T follicular helper cell (primary cell): ENCODE data around the gene COL18A1.

Source experiments
- DNase-seq: peaks from one replicate; pipeline ENCODE4 v3.0.0-alpha.2; 2020; ENCODE audit warnings: low read depth

COL18A1 gene

GRCh38 chr21:45401916-45402900 lies 2.8 kb upstream of the COL18A1 start:
- no peak for DNase-seq

DNA sequence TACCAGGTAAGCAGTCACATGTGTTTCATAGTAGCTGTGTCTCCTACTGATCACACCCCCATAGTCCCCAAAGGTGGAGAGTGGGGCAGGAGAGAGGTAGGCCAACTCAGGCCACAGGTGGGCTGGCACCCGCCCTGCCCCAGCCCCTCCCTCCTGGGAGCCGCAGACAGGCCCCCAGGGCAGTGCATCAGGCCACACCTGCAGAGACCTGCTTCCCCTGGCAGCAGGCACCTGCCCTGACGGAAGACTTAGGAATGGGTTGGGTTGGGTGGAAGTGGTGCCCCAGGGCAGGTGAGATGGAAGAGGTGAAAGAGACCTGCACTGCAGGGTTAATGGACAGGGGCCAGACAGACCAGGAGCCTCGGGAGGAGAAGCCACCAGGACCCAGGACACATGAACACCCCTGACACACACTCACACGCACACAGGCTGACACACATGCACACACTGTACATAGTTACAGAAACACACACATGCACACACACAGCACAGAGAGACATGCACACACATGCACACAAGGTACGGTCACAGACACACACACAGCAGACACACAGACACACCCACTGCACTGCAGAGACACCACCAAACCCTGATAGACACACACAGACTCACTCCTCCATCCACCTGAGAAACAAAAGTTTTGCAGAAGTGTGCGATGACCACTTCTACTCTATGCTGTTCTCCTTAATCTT lies 1.7 kb upstream of the COL18A1 start:
- DNase-seq = no peak

DNA sequence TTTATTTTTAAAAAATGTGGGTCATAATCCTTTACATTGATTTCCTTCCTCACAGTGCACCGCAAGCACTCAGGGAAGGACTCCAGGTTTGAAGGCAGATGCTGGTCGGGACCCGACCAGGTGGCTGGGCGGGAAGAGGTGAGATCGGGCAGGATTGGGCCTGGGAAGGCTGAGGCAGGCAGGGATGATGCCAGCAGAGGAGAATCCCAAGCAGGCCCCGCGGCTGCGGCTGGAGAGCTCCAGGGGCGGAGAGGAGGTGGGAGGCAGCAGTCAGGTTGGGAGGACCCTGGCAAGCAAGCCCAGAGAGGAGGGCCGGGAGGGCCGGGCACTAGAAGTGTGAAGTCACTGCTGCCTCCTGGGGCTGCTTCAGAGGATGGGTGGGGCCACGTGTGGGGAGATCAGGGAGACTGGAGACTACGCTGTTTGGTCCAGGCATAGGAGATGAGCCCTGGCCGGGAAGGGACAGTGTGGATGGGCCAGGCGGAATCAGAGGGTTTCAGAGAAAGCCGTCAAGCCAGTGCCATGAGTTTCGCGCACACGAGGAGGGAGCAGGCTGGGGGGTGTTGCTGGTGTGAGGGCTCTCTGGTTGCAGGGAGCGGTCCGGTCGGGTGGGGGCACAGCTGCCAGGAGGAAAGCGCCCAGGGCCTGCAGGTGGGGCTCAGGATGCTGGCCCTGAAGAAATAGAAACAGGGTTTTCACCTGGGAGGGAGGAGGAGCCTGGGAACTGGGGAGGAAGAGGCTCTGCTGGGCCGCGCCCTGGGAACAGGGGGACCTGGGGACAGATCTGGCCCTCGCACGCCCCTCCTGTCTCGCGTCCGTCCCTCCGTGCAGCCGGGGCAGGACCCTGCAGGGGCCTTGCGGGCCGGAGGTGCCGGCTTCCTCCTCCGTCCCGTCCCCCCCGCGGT lies 888 bp upstream of the COL18A1 start:
- no peak for DNase-seq

DNA sequence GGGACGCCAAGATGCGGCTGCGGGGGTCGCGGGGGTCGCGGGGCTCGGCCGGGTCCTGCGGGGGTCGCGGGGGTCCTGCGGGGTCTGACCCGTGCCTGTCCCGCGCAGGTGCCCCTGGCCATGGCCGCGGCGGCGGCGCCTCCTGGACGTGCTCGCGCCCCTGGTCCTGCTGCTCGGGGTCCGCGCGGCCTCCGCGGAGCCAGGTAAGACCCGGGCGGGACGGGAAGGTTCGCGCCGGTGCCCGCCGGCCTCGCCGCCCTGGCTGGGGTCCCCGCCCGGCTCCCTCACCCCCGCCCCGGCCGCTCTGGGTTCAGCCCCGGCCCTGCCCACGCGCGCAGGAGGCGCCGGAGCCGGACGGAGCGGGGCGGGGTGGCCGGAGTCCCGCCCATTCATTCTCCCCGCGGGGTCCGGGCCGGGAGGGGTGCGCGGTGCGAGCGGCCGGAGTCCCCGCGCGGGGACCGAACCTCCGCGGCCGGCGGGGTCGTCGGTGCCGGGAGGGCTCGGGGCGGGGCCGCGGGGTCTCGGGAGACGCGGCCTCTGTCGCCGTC lies 380 bp downstream of the COL18A1 start:
- DNase-seq = no peak

DNA sequence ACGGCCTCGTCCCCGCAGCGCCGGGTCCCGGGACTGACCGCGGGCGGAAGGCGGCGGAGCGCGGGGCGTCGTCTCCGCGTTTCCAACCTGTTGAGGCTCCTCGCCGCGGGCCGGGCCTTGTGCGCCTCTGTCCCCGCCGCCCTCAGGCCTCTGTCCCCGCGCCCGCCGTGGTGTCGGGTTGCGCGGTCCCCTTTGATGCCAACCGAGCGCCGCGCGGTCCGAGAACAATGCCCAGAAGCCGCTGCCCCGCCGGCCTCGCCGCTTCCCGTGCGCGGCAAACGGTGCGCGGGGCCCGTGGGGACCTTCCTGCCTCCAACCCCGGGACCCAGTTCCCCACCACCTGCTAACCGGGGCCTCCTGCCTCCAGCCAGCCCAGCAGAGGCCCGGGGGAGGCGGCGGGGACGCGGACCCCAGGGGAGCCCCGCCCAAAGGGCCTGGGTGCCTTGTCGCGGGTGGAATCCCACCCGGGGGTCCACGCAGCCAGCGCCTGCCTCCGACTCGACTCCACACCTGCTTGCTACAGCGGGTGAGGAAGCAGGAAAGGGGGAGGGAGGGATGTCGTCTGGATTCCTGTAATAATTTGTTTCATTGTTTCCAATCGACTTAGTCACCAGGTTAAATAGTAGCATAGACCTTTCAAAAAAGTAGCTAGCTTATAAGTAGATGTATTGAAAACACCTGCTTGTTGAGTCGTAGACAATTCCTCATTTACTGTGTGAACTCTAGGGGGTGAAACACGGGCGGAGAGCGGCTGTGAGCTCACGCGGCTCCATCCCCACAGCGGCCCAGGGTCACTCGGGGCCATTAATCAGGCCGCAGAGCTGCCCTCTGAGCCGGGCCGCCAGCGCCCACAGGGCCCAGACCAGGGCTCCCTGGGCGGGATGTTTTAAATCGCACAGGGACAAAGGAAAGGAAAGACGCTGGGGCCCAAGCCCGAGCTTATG lies 1.1 kb downstream of the COL18A1 start:
- no peak for DNase-seq

DNA sequence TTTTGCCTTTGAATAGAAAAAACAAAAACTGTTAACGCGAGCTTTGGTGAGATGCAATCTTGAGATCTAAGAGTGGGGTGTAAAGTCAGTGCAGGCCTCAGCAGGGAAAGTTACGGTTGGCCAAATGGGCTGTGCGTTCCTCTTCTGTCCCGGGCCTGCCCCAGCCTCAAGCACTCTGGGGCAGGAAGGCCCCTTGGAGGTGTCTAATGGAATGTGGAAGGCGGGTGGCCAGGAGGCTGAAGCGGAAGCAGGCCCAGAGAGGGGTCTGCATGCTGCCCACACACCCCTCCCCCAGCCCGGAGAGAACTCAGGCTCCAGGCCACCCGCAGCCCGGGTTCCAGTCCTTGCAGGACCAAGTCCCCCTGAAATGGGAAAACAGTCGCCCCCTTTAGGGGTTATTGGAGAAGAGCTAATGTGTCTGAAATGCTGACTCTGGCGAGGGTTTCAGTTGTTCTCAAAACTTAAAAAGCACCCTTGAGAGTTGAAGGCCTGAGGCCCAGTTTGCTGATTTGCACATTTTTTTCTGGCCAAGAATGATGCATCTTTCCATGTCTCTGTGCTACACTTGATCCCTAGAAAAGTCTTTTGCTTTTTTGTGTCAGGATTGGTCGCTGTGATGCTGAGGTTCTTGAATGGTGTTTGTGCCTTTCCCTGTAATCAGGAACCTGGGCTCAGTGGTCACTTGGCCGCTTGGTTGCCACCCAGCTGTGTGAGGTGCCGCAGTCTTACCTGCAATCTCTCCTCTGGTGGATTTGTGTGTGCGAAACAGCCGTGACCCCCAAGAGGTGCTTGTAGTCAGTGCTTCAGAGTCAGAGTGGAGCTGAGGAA lies 2.0 kb downstream of the COL18A1 start:
- no peak for DNase-seq

DNA sequence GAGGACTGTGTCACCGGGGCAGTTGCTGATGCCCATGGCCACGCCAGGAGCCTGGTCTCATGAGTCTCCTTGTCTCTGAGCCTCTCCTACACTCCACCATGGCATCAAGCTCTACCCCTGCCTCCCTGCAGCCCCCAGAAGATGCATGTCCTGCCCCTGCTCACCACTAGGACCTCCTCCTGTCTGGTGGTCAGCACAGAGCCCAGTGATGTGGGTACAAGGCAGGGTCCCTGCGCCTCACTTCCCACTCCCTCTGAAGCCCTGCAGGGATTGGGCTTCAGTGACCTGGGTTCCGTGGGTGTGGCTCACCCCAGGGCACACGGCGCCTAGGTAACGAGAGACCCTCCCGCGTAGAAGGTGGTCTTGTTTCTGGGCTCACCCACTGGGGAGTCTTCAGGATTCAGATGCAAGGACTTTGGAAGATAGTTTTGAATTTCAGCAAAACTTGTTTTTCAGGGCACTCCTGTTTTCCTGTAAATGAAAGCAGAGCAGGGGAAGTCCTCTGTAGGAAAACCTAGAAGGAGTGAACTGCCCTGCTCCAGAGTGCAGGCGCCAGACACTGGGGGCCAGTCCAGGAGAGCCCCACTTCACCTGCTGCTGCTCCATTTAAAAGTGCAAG lies 2.8 kb downstream of the COL18A1 start:
- DNase-seq = no peak

- no peak for DNase-seq
Measured at GRCh38 chr21:45408271-45408791, 3.4 kb downstream of the COL18A1 start.

- DNase-seq = no peak
Measured at GRCh38 chr21:45408801-45409261, 3.9 kb downstream of the COL18A1 start.

DNA sequence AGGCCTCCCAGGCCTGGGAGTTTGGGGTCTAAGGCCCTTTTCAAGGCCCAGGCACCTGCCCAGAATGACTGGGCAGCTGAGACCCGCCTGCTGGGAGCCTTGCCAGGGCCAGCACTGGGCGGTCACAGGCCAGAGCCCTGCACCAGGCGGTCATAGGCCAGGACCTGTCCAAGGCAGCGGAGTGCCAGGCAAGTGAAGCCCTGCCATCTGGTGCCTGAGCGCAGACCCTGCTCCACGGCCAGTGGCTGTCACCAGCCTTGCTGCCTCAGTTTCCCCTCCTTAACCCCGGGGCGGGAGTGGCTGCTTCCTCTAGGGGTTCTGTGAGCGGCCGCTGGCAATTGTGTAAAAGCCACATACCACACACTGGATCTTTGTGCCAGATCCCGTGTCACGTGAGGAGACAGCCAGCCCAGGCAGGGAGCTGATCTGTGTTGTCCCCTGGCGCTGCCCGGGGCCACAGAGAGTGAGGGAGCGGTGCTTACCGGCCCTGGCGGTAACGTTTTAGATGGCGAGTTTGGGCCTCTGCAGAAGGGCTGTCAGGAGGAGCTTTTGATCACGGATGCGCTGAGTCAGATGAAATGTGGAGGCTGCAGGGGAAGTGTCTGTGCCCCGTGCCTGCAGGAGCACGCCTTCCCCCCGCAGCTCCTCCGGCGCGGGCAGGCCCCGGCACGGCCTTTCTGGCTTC lies 4.6 kb downstream of the COL18A1 start:
- DNase-seq = no peak

DNA sequence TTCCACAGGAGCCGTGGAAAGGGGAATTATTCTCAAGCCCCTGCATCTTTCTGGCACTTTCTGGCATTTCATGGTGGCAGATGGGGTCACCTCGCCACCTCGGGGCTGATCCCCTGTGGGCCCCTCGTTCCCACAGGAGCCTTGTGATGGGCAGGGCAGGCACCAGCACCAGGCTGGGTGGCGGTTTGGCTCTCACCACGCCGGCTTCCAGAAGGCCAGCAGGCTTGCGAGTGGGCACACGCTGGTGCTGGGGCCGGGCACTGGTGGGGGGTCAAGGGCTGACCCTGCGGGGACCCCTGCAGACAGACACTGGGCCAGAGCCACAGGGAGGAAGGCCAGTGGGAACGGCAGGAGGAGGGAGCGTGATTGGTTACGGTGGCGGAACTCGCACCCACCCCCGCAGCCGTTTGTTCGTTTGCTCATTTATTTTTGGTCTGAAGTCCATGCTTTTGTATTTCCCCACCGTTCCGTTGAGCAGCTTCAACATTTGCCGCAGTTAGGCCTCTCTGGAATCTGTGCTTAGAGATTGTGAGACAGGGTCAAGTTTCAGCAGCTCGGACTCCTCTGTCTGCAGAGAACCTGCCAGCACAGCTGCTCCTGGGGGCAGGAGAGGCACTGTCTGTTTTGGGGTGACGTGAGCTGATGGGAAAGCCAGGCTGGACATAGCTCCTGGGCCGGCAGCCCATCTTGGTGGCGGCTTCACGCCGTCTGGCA lies 5.3 kb downstream of the COL18A1 start:
- DNase-seq = no peak

- no peak for DNase-seq
Measured at GRCh38 chr21:45410865-45411809, 6.2 kb downstream of the COL18A1 start.

GRCh38 chr21:45411810-45412206 lies 6.8 kb downstream of the COL18A1 start:
- DNase-seq = no peak

DNA sequence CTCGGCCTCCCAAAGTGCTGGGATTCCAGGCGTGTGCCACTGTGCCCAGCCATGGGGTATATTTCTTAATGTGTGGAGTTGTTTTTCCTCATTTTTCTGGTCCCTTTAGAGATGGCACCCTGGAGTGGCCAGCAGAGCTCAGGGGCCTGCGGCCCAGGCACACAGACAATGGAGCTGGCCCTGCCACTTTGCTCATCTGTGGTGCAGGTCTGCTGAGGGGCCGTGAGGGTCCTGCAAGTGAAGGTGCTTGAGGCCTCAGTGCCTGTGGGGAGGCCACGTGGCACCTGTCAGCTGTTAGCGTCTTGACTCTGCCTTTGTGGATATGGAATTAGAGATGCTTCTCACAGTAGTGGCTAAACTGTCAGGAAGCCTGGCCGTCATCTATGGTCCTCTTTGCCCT lies 7.5 kb downstream of the COL18A1 start:
- DNase-seq = no peak

GRCh38 chr21:45412909-45413611 lies 8.1 kb downstream of the COL18A1 start:
- DNase-seq = no peak

DNA sequence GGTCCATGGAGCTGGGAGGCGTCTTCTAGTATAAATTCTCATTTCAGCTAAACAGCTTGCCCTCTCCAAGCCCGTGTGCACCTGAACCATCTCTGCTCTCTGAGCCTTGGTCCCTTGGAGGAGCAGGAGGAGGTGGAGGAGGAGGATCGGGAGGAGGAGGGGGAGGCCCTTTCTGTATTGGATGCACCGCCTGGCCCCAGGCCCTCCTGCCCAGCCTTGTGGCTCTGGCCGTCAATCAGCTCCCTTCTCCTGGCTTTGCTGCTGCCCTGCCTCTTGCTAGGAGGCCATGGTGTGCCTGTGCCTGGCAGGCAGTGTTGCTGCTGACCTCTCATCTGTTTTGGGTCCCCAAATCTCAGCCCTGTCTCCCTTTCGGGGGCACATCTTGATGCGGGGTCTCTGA lies 9.0 kb downstream of the COL18A1 start:
- DNase-seq = no peak
